ENCODE measurements around the gene ATP13A3. TPM values are rescaled to one million over a fixed set of nuclear protein-coding genes. Genes with fewer than 3 reads are reported as not detected.

Gene ATP13A3
- total RNA-seq, 4 donors from 2014 or later: 23.6 to 129 (median 69.8) TPM

DNA sequence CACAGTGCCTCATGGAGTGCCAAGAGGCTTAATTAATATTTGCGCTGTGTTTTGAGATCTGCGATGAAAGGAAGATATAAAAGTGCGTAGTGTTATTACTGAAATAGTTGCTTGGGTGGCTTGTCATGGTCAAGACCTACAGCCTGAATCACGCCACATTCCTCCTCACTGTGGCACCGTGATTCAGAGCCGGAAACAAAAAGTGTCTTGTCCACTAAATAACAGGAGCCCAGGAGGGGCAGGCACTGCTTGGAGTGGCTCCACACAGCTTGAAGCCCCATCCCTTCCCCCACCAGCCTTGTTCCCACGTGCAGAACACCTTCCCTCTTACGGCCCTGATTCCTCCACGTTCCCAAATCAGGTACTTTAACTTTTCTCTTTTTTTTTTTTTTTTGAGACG lies 116.0 kb downstream of the ATP13A3 start:
- Histone ChIP-seq H3K9me3 (no peaks in the 10 kb centered on the region), H3K27ac (no peak overlapping the region), H3K36me3 (no peaks in the 10 kb centered on the region), H3K4me1 (peaks cover 0 to 2% (median 0%) of the 10 kb centered on the region in 4 donors), H3K27me3 (peaks cover 17% of the 10 kb centered on the region), H3K4me3 (no peak overlapping the region)
- no peak for TF ChIP-seq POLR2AphosphoS5 (IDR thresholded peaks at IDR 0.05)
- intact Hi-C loops (cut with DNase I; ENCODE audit: low total_unique reads) (no loop called here), in situ Hi-C loops (cut with MboI; ENCODE audit: low pct_ligation_motif_present in 1 of 4, low pct_unique_long_range_greater_than_20kb in 1 of 4, low sequenced_read_pairs in 3 of 4) (no loop called here)
- DNase-seq: no peak
- 73 to 100% methylated on average over 6 to 10 of the region's 10 CpGs for WGBS, 2 donors (ENCODE audit: low coverage in 1 of 2)

GRCh38 chr3:194369522-194370279 lies 117.1 kb downstream of the ATP13A3 start, which contains the start of gene LRRC15:
TSS of gene LRRC15 (minus strand) at chr3:194369743. CDS start at chr3:194361043, 8,700 bp downstream.
- Histone ChIP-seq H3K4me3 (no peak within 1 kb of the TSS), H3K27me3 (peaks cover 17% of the 10 kb centered on the region), H3K4me1 (peaks cover 0 to 4% (median 1%) of the 10 kb centered on the region in 4 donors), H3K36me3 (no peaks in the 10 kb centered on the region), H3K9me3 (no peaks in the 10 kb centered on the region), H3K27ac (no peak within 1 kb of the TSS)
- DNase-seq: peak; percentile 14
- intact Hi-C loops (cut with DNase I; ENCODE audit: low total_unique reads): no loop called here
- WGBS, 2 donors (ENCODE audit: low coverage in 1 of 2): 11 to 25% methylated on average over 5 to 20 of the region's 21 CpGs
- in situ Hi-C loops (cut with MboI; ENCODE audit: low pct_ligation_motif_present in 1 of 4, low pct_unique_long_range_greater_than_20kb in 1 of 4, low sequenced_read_pairs in 3 of 4): no loop called here
- TF ChIP-seq, protein P1, sequence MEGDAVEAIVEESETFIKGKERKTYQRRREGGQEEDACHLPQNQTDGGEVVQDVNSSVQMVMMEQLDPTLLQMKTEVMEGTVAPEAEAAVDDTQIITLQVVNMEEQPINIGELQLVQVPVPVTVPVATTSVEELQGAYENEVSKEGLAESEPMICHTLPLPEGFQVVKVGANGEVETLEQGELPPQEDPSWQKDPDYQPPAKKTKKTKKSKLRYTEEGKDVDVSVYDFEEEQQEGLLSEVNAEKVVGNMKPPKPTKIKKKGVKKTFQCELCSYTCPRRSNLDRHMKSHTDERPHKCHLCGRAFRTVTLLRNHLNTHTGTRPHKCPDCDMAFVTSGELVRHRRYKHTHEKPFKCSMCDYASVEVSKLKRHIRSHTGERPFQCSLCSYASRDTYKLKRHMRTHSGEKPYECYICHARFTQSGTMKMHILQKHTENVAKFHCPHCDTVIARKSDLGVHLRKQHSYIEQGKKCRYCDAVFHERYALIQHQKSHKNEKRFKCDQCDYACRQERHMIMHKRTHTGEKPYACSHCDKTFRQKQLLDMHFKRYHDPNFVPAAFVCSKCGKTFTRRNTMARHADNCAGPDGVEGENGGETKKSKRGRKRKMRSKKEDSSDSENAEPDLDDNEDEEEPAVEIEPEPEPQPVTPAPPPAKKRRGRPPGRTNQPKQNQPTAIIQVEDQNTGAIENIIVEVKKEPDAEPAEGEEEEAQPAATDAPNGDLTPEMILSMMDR (IDR thresholded peaks at IDR 0.05): no peak
- TF ChIP-seq EP300 (IDR thresholded peaks at IDR 0.05; ENCODE audit: low read depth): no peak
- no peak for TF ChIP-seq POLR2A (IDR thresholded peaks at IDR 0.05)
- no peak for TF ChIP-seq POLR2AphosphoS5 (IDR thresholded peaks at IDR 0.05)

GRCh38 chr3:194368918-194369317 lies 117.9 kb downstream of the ATP13A3 start:
- TF ChIP-seq POLR2AphosphoS5 (IDR thresholded peaks at IDR 0.05): no peak
- TF ChIP-seq POLR2A (IDR thresholded peaks at IDR 0.05): no peak
- TF ChIP-seq, protein P1 (IDR thresholded peaks at IDR 0.05): no peak
- no peak for TF ChIP-seq EP300 (IDR thresholded peaks at IDR 0.05; ENCODE audit: low read depth)
- no peak overlapping the region for H3K27ac ChIP-seq
- H3K4me3 ChIP-seq: no peak overlapping the region
- H3K9me3 ChIP-seq: no peaks in the 10 kb centered on the region
- H3K27me3 ChIP-seq: peaks cover 17% of the 10 kb centered on the region
- WGBS, 2 donors (ENCODE audit: low coverage in 1 of 2): 83 to 92% methylated on average over 2 to 6 of the region's 6 CpGs
- intact Hi-C loops (cut with DNase I; ENCODE audit: low total_unique reads) (no loop called here), in situ Hi-C loops (cut with MboI; ENCODE audit: low pct_ligation_motif_present in 1 of 4, low pct_unique_long_range_greater_than_20kb in 1 of 4, low sequenced_read_pairs in 3 of 4) (no loop called here)
- peaks cover 0 to 7% (median 3%) of the 10 kb centered on the region in 4 donors for H3K4me1 ChIP-seq
- no peaks in the 10 kb centered on the region for H3K36me3 ChIP-seq
- no peak for DNase-seq

GRCh38 chr3:194367992-194368841 lies 118.6 kb downstream of the ATP13A3 start:
- H3K4me1 ChIP-seq: peaks cover 0 to 7% (median 3%) of the 10 kb centered on the region in 4 donors
- in situ Hi-C loops (cut with MboI; ENCODE audit: low pct_ligation_motif_present in 1 of 4, low pct_unique_long_range_greater_than_20kb in 1 of 4, low sequenced_read_pairs in 3 of 4) (no loop called here), intact Hi-C loops (cut with DNase I; ENCODE audit: low total_unique reads) (no loop called here)
- no peaks in the 10 kb centered on the region for H3K9me3 ChIP-seq
- TF ChIP-seq POLR2A (IDR thresholded peaks at IDR 0.05) (no peak), EP300 (IDR thresholded peaks at IDR 0.05; ENCODE audit: low read depth) (no peak), POLR2AphosphoS5 (IDR thresholded peaks at IDR 0.05) (no peak)
- TF ChIP-seq, protein P1 (IDR thresholded peaks at IDR 0.05): no peak
- H3K36me3 ChIP-seq: no peaks in the 10 kb centered on the region
- no peak for DNase-seq
- WGBS, 2 donors (ENCODE audit: low coverage in 1 of 2): 65 to 80% methylated on average over 1 to 17 of the region's 18 CpGs
- peaks cover 17% of the 10 kb centered on the region for H3K27me3 ChIP-seq
- no peak overlapping the region for H3K4me3 ChIP-seq
- H3K27ac ChIP-seq: no peak overlapping the region

Measured in transverse colon (tissue), 4 donors.